ENCODE results near the gene ZNF524.

Gene ZNF524, protein sequence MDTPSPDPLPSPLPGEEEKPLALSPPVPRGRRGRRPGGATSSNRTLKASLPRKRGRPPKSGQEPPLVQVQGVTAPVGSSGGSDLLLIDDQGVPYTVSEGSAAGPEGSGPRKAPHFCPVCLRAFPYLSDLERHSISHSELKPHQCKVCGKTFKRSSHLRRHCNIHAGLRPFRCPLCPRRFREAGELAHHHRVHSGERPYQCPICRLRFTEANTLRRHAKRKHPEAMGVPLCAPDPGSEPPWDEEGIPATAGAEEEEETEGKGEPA

DNA sequence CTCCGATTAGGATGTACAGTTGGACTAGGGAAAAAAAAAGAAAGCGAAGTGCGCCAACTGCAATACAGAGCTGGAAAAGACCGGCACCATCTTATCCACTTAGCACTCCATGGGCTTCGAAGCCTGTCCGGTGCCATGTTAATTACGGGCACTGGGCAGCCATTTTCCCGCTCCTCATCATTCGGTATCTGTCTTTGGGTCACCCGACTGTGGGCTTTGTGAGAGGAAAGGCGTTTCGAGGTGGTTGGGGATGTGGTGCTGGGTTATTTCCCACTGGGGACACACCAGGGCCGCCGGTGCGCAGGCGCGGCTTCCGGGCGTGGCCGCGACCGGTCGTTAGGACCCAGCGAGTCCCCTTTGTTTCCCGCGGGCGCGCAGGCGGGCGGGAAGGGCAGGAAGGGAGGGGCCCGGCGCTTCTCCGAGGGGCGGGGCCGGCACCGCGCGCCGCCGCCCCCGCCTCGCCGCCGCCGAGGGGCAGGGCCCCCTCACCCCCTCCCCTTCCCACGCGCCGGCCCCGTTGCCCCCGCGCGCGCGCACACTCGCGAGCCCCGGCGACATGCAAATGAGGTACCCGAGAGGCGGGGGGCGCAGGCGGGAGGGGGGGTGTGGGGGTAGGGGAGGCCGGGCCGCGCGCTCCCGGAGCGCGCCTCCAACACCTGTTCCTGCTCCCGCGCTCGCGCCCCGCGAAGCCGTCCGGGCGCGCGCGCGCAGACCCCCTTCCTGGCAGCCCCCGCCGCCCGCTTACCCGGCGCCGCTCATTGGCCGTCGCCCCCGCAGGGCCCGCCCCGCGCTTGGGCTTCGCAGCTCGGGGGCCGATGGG lies at the start of gene ZNF524:
ZNF524 (plus strand) TSS at position 447 of the 820 bp plus-strand sequence. CDS start 1,825 bp downstream, outside the sequence.
- peak; percentile 56 for DNase-seq (ENCODE audit: extremely low read depth, low read depth)
- TF ChIP-seq CTCF (IDR thresholded peaks at IDR 0.05; ENCODE audit: low read depth, low read length): no peak

DNA sequence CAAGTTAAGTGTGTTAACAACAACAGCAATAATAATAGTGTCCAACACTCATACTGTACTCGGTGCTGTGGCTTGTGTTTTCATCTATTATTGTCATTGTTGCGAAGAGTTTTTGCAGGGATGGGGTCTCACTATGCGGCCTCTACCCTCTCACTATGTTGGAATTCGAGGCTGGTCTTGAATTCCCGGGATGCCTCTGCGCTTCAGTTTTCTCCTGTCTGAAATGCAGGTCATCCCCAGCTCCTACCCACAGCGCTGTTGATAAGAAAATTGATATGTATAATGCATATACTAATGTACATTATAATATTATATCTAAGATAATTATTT lies 49.8 kb upstream of the ZNF524 start:
- no peak for TF ChIP-seq CTCF (IDR thresholded peaks at IDR 0.05; ENCODE audit: low read depth, low read length)
- no peak for DNase-seq (ENCODE audit: extremely low read depth, low read depth)

DNA sequence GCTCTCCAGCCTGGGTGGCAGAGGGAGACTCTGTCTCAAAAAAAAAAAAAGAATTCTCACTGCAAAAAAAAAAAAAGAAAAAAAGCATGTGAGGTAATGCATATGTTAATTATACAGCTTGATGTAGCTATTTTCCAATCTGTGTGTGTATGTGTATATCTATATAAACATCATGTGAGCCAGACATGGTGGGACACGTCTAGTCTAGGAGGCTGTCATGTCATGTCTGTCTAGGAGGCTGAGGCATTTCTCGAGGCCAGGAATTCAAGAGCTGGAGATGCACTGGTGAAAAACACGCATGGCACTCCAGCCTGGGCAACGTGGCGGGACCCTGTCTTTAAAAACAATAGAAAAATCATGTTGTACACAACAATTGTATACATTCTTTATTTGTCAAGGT lies 47.9 kb upstream of the ZNF524 start:
- no peak for DNase-seq (ENCODE audit: extremely low read depth, low read depth)
- TF ChIP-seq CTCF (IDR thresholded peaks at IDR 0.05; ENCODE audit: low read depth, low read length): no peak

GRCh38 chr19:55552620-55553019 lies 47.5 kb upstream of the ZNF524 start:
- DNase-seq (ENCODE audit: extremely low read depth, low read depth): peak; percentile 18
- no peak for TF ChIP-seq CTCF (IDR thresholded peaks at IDR 0.05; ENCODE audit: low read depth, low read length)

DNA sequence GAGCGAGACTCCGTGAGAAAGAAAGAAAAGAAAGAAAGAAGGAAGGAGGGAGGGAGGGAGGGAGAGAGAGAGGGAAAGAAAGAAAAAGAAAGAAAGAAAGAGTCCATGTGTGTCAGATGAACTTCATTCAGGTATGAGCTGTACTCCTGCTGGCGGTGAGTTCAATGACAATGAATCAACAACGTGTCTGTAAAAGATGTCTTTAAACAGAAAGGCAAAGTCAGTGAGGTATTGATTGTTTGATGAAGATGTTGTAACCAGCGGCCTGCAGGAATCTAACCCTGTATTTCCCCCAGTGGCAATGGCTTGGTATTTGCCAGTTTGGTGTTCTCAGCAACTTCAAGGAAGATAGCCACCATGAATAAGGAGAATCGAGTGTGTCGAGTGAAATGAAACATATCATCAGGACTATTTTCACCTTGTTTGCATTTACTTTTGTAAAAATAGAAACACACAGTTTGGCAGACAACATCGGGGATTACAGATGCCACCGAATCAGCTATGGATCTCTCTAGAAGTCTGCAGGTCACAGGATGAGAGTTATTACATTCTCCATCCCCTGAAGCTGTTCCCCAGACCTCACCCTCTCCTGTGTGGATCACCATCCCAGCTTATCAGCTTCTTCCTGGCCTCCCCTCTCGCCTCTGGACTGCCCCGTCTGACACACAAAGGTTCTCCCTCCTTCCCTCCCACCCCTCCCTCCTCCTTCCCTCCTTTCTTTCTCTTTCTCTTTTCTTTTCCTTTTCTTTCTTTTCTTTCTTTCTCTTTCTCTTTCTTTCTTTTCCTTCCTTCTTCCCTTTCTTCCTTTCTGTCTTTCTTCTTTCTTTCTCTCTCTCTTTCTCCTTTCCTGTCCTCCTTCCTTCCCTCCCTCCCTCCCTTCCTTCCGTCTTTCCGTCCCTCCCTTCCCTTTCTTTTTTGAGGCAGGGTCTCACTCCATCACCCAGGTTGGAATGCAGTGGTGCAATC lies 46.6 kb upstream of the ZNF524 start:
- no peak for DNase-seq (ENCODE audit: extremely low read depth, low read depth)
- no peak for TF ChIP-seq CTCF (IDR thresholded peaks at IDR 0.05; ENCODE audit: low read depth, low read length)

DNA sequence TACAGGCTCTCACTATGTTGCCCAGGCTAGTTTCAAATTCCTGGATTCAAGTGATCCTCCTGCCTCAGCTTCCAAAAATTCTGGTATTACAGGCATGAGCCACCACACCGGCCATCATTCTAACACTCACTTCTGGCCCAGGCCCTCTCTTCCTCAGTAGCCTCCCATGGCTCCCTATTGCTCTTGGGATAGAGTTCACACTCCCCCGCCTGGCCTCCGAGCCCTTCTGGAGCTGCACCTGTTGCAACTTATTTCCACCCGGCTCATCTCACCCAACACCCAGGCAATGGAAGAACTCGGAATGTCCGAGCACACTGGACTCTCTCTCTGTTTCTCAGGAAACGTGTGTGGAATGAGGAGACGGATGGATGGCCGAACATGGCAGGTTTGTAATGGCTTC lies 45.8 kb upstream of the ZNF524 start:
- TF ChIP-seq CTCF (IDR thresholded peaks at IDR 0.05; ENCODE audit: low read depth, low read length): no peak
- no peak for DNase-seq (ENCODE audit: extremely low read depth, low read depth)
